Neural cell (in vitro differentiated cells): ENCODE results near the gene NCKAP5. TPM values are rescaled to one million over a fixed set of nuclear protein-coding genes. Genes with fewer than 3 reads are reported as not detected.

ENCODE experiments used
- H2AFZ ChIP-seq: fragments of 200-600, 300-800 bp; sonication (generic), shearing (Covaris generic); 2 replicates; pipeline ENCODE4 v1.6.0; 2014; ENCODE audit warnings: low read depth, mild to moderate bottlenecking, antibody characterized with exemption, low read length, moderate library complexity
- H3F3A ChIP-seq: fragments of 200-600 bp; shearing (Covaris generic); 2 replicates; pipeline ENCODE4 v1.6.1; 2016; ENCODE audit warnings: mild to moderate bottlenecking, moderate library complexity, mixed read lengths, antibody characterized with exemption, low read length; ENCODE audit not compliant: insufficient read depth, poor library complexity, severe bottlenecking
- H3K27ac ChIP-seq: fragments of 200-600, 300-800 bp; sonication (generic), shearing (Covaris generic); 2 replicates; pipeline ENCODE4 v1.5.1; 2014; ENCODE audit warnings: mild to moderate bottlenecking, low read length, moderate library complexity
- H3K27me3 ChIP-seq: fragments of 300-800, 200-600 bp; sonication (generic), shearing (Covaris generic); 2 replicates; pipeline ENCODE4 v1.6.0; 2014; ENCODE audit warnings: mild to moderate bottlenecking, low read depth, low read length, moderate library complexity; ENCODE audit not compliant: insufficient read depth
- H3K36me3 ChIP-seq: fragments of 300-800, 200-600 bp; sonication (generic), shearing (Covaris generic); 2 replicates; pipeline ENCODE4 v1.5.1; 2014; ENCODE audit warnings: mild to moderate bottlenecking, antibody characterized with exemption, low read length, moderate library complexity; ENCODE audit not compliant: insufficient read depth
- H3K4me2 ChIP-seq: fragments of 300-800, 200-600 bp; sonication (generic), shearing (Covaris generic); 2 replicates; pipeline ENCODE4 v1.6.0; 2014; ENCODE audit warnings: mild to moderate bottlenecking, low read length
- H3K4me3 ChIP-seq: fragments of 300-800, 200-600 bp; sonication (generic), shearing (Covaris generic); 2 replicates; pipeline ENCODE4 v1.5.1; 2014; ENCODE audit warnings: mild to moderate bottlenecking, low read length, moderate library complexity
- H3K79me2 ChIP-seq: fragments of 200-600 bp; shearing (Covaris generic); replicated peaks from 2 replicates; pipeline ENCODE4 v1.6.0; 2014; ENCODE audit warnings: mild to moderate bottlenecking, low read length, moderate library complexity; ENCODE audit not compliant: insufficient read depth
- H3K9ac ChIP-seq: fragments of 300-800, 200-600 bp; sonication (generic), shearing (Covaris generic); 2 replicates; pipeline ENCODE4 v1.6.1; 2016; ENCODE audit warnings: mild to moderate bottlenecking, low read length, mixed read lengths
- H3K9me2 ChIP-seq: fragments of 200-600 bp; shearing (Covaris generic); 2 replicates; pipeline ENCODE4 v1.6.1; 2016; ENCODE audit warnings: mild to moderate bottlenecking, low read length, mixed read lengths; ENCODE audit not compliant: insufficient read depth
- H3K9me3 ChIP-seq: fragments of 200-600, 300-800 bp; sonication (generic), shearing (Covaris generic); 2 replicates; pipeline ENCODE4 v1.6.1; 2016; ENCODE audit warnings: mild to moderate bottlenecking, mixed run types, low read length, moderate library complexity, mixed read lengths
- H4K20me1 ChIP-seq: fragments of 200-600 bp; shearing (Covaris generic); 2 replicates; pipeline ENCODE4 v1.6.1; 2016; ENCODE audit warnings: mild to moderate bottlenecking, mixed run types; ENCODE audit not compliant: insufficient read depth
- EP300 ChIP-seq: fragments of 450-650 bp; conservative IDR thresholded peaks from 2 replicates; pipeline ENCODE4 v1.6.1; 2014; ENCODE audit warnings: antibody characterized with exemption, mild to moderate bottlenecking, moderate library complexity; ENCODE audit not compliant: poor library complexity, severe bottlenecking
- EZH2 ChIP-seq: fragments of 200-600, 300-800 bp; shearing (Covaris generic), sonication (generic); IDR thresholded peaks from 2 replicates; pipeline ENCODE4 v1.6.1; 2014; ENCODE audit warnings: antibody characterized with exemption, low read length, borderline replicate concordance, mild to moderate bottlenecking; ENCODE audit not compliant: insufficient read depth, poor library complexity, severe bottlenecking
- MXI1 ChIP-seq: fragments of 450-650 bp; conservative IDR thresholded peaks from 2 replicates; pipeline ENCODE4 v1.6.1; 2014; ENCODE audit warnings: antibody characterized with exemption, mild to moderate bottlenecking; ENCODE audit not compliant: poor library complexity, severe bottlenecking
- POLR2AphosphoS5 ChIP-seq: IDR thresholded peaks from 2 replicates; pipeline ENCODE4 v1.6.1; 2012
- RAD21 ChIP-seq: fragments of 450-650 bp; conservative IDR thresholded peaks from 2 replicates; pipeline ENCODE4 v1.6.1; 2014; ENCODE audit warnings: antibody characterized with exemption, mild to moderate bottlenecking, moderate library complexity
- SMC3 ChIP-seq: fragments of 450-650 bp; conservative IDR thresholded peaks from 2 replicates; pipeline ENCODE4 v1.6.1; 2014; ENCODE audit warnings: antibody characterized with exemption, mild to moderate bottlenecking, moderate library complexity; ENCODE audit not compliant: poor library complexity
- TAF1 ChIP-seq: IDR thresholded peaks from 2 replicates; pipeline ENCODE4 v1.6.1; 2012; ENCODE audit warnings: low read depth
- polyA plus RNA-seq: library from polyadenylated mRNA; depleted of rRNA; stranded (reverse); fragments of >200 nt; gene quantifications from 2 replicates; pipeline ENCODE4 v1.2.3, GENCODE V29; 2014
- TF ChIP-seq, protein P1 (sequence below): fragments of 450-650 bp; IDR thresholded peaks from 2 replicates; pipeline ENCODE4 v1.5.1; 2014; ENCODE audit warnings: antibody characterized with exemption, mild to moderate bottlenecking, moderate library complexity; ENCODE audit not compliant: poor library complexity, severe bottlenecking
- TF ChIP-seq, protein P2 (sequence below): IDR thresholded peaks from 2 replicates; pipeline ENCODE4 v1.6.1; 2012; ENCODE audit warnings: borderline replicate concordance

The NCKAP5 gene
- polyA plus RNA-seq, 1 donor from 2014 or later = 2.4 TPM

DNA sequence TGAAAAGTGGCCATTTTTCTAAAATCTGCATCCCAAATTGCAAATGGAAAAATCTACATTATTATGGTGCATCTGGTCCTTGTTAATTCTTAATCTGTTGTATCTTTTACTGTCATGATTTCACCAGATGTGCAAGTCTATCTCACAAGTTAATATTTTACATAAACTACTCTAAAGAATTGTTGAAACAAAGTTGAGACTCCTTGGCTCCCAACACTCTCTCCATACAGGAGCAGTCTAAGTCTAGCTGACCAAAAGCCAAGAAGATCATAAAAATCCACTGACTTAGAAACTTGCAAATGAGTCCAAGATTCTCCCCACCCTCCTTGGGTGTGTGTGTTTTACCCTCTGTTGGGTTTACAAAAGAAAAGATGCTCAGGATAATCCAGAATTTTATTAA lies 85.1 kb downstream of the NCKAP5 start:
- Histone ChIP-seq H4K20me1 (no peaks in the 10 kb centered on the region), H3K79me2 (no peaks in the 10 kb centered on the region), H2AFZ (no peak overlapping the region), H3K9ac (no peak overlapping the region), H3K9me3 (no peaks in the 10 kb centered on the region), H3K27me3 (no peaks in the 10 kb centered on the region), H3K4me2 (no peak overlapping the region), H3K36me3 (no peaks in the 10 kb centered on the region), H3K4me3 (no peak overlapping the region), H3F3A (no peaks in the 10 kb centered on the region), H3K9me2 (no peaks in the 10 kb centered on the region), H3K27ac (no peak overlapping the region)
- no peak for TF ChIP-seq RAD21
- TF ChIP-seq, protein P1, sequence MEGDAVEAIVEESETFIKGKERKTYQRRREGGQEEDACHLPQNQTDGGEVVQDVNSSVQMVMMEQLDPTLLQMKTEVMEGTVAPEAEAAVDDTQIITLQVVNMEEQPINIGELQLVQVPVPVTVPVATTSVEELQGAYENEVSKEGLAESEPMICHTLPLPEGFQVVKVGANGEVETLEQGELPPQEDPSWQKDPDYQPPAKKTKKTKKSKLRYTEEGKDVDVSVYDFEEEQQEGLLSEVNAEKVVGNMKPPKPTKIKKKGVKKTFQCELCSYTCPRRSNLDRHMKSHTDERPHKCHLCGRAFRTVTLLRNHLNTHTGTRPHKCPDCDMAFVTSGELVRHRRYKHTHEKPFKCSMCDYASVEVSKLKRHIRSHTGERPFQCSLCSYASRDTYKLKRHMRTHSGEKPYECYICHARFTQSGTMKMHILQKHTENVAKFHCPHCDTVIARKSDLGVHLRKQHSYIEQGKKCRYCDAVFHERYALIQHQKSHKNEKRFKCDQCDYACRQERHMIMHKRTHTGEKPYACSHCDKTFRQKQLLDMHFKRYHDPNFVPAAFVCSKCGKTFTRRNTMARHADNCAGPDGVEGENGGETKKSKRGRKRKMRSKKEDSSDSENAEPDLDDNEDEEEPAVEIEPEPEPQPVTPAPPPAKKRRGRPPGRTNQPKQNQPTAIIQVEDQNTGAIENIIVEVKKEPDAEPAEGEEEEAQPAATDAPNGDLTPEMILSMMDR = no peak
- TF ChIP-seq EZH2 = no peak
- TF ChIP-seq, protein P2, sequence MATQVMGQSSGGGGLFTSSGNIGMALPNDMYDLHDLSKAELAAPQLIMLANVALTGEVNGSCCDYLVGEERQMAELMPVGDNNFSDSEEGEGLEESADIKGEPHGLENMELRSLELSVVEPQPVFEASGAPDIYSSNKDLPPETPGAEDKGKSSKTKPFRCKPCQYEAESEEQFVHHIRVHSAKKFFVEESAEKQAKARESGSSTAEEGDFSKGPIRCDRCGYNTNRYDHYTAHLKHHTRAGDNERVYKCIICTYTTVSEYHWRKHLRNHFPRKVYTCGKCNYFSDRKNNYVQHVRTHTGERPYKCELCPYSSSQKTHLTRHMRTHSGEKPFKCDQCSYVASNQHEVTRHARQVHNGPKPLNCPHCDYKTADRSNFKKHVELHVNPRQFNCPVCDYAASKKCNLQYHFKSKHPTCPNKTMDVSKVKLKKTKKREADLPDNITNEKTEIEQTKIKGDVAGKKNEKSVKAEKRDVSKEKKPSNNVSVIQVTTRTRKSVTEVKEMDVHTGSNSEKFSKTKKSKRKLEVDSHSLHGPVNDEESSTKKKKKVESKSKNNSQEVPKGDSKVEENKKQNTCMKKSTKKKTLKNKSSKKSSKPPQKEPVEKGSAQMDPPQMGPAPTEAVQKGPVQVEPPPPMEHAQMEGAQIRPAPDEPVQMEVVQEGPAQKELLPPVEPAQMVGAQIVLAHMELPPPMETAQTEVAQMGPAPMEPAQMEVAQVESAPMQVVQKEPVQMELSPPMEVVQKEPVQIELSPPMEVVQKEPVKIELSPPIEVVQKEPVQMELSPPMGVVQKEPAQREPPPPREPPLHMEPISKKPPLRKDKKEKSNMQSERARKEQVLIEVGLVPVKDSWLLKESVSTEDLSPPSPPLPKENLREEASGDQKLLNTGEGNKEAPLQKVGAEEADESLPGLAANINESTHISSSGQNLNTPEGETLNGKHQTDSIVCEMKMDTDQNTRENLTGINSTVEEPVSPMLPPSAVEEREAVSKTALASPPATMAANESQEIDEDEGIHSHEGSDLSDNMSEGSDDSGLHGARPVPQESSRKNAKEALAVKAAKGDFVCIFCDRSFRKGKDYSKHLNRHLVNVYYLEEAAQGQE = no peak
- no peak for TF ChIP-seq POLR2AphosphoS5
- TF ChIP-seq EP300 = no peak
- no peak for TF ChIP-seq TAF1
- no peak for TF ChIP-seq MXI1
- TF ChIP-seq SMC3 = no peak

DNA sequence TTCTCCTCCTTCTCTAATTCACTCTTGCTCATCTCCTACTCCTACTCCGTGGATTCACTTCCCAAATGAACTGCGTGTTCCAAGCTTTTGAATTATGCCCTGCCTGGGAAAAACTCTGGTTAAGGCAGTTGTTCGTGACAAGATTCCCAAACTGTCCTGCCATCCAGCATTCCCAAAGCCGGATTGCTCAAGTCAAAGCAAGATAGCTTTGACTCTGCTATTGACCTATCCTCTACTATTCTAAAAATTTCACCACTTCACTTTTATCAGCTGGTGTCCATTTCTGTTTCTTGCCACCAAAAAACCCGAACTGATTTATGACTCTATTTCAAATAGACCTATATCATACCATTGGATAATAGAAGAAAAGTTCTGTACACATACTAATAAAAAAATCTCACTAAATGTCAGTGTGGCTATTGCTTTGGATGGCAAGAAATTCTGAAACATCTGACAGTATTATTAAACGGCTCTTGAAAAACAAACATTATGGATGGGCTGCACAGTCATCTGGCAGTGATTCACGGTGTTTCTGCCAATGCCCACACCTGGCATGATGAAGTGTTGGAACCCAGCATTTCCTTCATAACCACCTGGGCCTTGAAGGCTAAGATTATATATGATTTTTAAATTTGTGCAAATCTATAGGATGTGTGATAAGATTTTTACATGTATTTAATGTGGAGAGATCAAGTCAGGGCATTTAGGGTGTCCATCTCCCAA lies 87.4 kb downstream of the NCKAP5 start:
- Histone ChIP-seq H3K9me3 (no peaks in the 10 kb centered on the region), H3K4me2 (no peak overlapping the region), H4K20me1 (no peaks in the 10 kb centered on the region), H3K36me3 (no peaks in the 10 kb centered on the region), H3K27me3 (no peaks in the 10 kb centered on the region), H3F3A (no peaks in the 10 kb centered on the region), H2AFZ (no peak overlapping the region), H3K9ac (no peak overlapping the region), H3K79me2 (no peaks in the 10 kb centered on the region), H3K4me3 (no peak overlapping the region), H3K27ac (no peak overlapping the region), H3K9me2 (no peaks in the 10 kb centered on the region)
- TF ChIP-seq TAF1 (no peak), SMC3 (no peak), EP300 (no peak), POLR2AphosphoS5 (no peak), MXI1 (no peak), RAD21 (no peak)
- TF ChIP-seq, protein P1 = no peak
